Subcutaneous adipose tissue (tissue), 4 donors: ENCODE results near the gene RAP2C. TPM values are rescaled to one million over a fixed set of nuclear protein-coding genes. Genes with fewer than 3 reads are reported as not detected.

ENCODE experiments used
- total RNA-seq, 4 donors: library from RNA; depleted of rRNA; stranded (reverse); fragments of >200 nt; gene quantifications; one replicate each; pipeline ENCODE4 v1.1.0, GENCODE V29; 2016
- TF ChIP-seq, protein P1 (sequence below): fragments of 450-650 bp; IDR thresholded peaks from one replicate; pipeline ENCODE4 v1.5.1; 2016; ENCODE audit warnings: low read depth, mild to moderate bottlenecking, control low read depth, antibody characterized with exemption, moderate library complexity

The RAP2C gene
- total RNA-seq, 4 donors from 2014 or later: 22.9 to 26.9 (median 26.2) TPM

DNA sequence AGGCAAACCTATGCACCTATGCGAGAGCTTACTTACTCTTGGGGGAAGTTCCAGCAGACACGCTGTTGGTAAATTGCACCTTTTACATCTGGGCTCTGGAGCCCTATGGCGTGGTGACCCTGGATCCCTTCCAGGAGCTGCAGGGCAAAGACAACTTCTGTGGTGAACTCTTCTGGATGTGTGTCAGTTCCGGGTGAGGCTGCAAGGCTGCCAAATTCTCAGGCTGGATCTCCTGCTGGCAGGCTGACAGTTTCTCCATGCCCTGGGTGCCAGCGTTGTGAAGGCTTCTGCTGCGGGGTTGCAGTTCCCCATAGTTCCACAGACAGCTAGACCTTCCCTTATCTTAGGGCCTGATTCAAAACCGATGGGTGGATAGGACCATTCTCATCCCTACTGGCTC lies 37.9 kb downstream of the RAP2C start:
- TF ChIP-seq, protein P1, sequence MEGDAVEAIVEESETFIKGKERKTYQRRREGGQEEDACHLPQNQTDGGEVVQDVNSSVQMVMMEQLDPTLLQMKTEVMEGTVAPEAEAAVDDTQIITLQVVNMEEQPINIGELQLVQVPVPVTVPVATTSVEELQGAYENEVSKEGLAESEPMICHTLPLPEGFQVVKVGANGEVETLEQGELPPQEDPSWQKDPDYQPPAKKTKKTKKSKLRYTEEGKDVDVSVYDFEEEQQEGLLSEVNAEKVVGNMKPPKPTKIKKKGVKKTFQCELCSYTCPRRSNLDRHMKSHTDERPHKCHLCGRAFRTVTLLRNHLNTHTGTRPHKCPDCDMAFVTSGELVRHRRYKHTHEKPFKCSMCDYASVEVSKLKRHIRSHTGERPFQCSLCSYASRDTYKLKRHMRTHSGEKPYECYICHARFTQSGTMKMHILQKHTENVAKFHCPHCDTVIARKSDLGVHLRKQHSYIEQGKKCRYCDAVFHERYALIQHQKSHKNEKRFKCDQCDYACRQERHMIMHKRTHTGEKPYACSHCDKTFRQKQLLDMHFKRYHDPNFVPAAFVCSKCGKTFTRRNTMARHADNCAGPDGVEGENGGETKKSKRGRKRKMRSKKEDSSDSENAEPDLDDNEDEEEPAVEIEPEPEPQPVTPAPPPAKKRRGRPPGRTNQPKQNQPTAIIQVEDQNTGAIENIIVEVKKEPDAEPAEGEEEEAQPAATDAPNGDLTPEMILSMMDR: no peak

DNA sequence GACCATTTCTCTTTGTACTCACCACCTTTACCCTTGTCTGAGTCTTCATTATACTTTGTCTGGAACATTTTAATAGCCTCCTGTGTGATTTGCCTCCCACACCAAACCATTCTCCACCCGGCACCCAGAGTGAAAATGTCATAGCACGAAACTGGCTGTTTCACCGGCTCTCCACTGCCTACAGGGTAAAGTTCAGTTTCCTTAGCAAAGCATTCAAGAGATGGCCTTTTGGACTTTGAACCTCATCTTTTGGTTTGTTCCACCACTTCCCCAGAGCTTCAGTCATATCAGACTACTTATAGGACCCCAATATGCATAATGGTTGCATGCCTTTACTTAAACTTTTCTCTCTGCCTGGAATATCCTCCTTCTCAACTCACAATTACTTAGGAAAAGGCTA lies 38.3 kb downstream of the RAP2C start:
- TF ChIP-seq, protein P1: no peak

DNA sequence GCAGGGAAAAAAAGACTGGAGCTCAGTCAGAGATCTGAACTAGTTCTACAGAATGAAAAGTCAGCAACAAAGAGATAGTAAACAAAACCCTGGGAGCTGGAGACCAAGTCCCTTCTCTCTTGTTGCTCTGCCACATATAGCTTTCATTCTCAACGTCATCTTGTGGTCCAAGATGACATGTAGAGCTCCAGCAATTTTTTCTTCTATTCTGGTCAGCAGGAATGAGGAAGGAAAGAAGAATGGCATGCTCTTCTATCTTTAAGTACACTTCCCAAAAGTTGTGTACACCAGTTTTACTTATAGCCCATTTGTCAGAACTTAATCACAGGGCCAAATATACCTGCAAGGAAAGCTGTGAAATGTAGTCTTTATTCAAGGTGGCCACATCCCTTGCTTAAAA lies 45.6 kb downstream of the RAP2C start:
- TF ChIP-seq, protein P1: no peak

DNA sequence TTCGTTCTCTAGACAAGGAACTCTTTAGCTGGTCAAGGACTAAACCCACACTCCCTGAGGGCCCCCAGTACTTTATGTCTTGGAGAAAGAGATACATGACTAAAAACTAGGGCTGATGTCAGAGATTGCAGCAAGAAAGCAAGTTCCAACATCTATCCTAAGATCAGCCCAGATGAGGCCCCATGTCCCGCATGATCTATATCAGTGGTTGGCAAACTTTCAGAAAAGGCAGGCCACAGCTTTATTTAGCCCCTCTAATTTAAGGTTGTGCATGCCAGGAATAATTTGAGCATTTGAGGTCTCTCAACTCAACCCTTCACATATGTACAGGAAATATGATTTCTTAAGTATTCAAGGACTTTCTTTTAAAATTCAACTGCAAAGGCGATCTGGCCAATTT lies 47.4 kb downstream of the RAP2C start:
- TF ChIP-seq, protein P1: no peak

DNA sequence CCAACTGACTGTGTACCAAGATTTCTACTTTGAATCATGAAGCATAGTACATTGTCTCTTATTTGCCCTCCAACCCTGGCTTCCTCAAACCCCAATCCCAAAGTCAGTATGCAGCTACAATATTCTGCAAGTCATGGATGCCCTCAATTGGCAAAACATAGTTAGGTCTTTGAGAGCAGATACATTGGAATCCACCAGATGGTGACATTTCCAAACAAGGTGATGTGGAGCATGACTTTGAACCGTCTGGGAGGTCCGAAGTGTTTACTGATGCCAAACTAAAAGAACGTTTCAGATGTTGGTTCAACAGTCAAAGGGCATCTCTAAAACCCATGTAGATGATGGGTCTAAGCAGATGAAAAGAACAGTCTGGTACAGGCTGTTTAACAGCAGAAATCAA lies 47.8 kb downstream of the RAP2C start:
- TF ChIP-seq, protein P1: no peak

DNA sequence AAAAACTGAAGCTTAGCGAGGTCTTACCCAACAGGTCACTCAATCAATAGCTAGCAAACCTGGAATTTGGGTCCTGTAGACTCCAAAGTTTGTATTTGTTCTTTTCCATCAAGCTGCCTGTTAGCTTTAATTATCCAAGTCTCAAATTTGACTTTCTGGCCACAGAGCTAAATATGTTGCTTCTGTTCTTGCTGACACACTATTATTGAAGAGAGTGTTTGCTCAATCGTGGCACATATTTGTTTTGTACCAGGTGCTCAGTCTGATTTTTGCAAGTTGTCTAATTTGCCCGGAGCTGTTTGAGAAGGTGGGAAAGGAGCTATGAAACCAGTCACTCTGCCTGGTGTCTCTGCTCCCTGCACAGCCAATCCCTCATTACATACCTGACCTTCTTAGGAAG lies 49.7 kb downstream of the RAP2C start:
- TF ChIP-seq, protein P1: no peak

DNA sequence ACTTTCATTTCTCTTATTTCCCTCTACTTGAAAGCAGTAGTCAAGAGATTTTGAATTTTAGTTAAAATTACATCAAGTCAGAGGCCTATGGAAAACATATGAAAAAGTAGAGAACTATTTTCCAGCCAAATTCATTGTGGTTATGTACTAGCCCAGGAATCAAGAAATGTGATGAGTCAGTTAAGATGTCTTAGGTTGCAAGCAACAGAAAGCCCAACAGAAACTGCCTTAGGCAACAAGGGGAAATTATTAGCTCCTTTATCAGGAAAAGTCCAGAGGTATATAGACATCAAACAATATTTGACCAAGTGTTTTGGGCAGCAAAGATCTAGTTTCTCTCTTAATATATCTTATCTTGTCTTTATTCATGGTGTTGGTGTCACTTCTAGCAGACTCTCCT lies 53.6 kb downstream of the RAP2C start:
- TF ChIP-seq, protein P1: no peak
